Measurements from ENCODE around the gene CNGA1.
"Not testable (repeated sequence)": the region's sequence is repeated elsewhere in the genome, so short reads cannot be mapped to it uniquely, and the experiment has no call there.

CNGA1 gene

DNA sequence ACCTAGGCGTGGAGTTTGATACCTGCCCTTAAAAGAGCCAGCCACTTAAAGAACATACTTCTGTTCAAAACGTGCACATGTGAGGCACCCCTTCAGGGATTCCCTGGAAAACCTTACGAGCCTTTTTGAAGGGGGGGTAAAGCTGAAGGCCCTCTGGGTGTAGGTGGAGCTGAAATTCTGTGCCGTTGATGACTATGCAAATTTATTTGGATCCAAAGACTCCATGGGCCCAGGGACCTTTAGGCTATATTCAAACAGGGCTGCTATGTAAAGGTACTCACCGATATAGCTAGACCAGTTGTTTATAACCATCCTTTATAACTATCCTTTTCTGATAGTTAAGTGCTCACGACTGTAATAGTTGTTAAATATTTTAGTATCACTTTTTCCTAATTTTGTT, 61.8 kb downstream of the CNGA1 start:
- DNase-seq (ENCODE audit: low read depth): no peak

DNA sequence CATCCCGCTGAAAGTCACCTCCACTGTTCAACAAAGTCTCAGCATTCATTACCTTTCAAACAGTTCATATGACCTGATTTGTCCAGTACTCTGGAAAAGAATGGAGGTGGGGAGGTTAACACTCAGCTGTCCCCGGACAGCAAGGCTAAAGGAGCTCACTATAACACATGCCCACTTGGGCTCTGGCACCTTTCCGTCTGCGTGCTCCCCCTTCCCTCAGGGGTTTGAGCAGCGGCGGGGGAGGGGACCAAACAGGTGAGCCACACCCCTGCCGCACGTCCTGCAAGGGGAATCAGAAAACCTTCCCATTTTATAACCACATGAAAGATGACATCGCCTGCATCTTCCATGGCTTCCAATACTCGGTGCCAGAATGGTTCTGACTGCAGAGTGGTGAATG, 62.2 kb downstream of the CNGA1 start:
- no peak for DNase-seq (ENCODE audit: low read depth)

DNA sequence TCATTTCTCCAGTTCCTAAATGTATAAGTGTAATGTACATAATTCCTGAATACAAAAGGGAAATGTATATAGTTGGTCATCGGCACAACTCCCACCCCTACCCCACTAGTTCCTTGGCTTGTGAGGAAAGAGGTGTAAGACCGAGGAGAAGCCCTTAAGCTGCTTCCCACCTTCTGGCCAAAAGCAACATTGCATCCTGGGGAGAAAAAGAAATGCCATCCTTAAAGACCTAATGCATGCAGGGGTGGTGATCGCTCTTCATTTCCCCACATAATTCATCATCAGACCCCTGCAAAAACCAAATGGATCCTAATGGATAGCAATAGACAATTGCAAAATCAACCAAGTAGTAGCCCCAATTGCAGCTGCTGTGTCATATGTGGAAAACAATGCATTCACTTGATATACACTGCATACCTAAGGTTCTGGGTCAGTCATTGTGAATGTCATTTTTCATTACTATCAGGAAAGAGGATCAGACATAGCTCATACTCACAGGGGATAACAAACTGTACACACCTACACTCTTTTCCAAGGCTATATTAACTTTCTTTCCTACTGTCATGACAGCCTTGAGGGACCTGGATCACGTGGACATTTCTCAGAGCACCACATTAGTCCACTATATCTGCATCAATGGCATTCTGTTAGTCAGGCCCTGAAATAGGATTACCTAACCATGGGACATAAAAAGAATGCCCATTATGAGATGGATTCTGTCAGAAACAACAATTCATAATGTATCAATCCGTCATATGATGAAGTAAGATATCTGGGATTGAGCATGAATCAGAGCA, 70.4 kb downstream of the CNGA1 start:
- no peak for DNase-seq (ENCODE audit: low read depth)

DNA sequence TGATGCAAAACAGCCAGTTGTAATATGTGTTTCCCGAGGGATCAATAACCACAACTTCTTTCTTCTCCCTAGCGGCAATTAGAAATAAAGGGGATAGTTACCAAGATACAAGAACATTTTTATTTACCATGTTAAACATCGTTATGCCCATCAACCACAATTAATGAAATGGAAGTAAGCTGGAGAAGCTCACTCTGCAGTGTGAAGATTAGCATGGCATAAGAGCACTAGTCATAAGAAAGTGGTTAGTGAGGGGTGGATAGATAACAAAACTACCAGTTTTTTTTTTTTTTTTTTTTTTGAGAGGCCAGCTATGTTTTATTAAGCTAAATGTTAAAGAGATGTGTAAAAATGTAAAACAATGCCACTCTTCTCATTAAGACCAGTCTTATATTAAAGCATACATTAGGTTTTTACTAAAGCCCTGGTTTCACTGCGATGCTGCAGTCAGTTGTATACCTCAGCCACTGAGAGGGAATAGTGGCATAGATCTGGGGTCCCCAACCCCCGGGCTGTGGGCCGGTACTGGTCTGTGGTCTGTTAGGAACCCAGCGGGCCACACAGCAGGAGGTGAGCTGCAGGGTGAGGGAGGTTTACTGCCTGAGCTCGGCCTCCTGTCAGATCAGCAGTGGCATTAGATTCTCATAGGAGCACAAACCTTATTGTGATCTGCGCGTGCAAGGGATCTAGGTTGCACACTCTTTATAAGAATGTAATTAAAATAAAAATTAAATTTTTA, 74.2 kb downstream of the CNGA1 start:
- DNase-seq (ENCODE audit: low read depth): no peak

DNA sequence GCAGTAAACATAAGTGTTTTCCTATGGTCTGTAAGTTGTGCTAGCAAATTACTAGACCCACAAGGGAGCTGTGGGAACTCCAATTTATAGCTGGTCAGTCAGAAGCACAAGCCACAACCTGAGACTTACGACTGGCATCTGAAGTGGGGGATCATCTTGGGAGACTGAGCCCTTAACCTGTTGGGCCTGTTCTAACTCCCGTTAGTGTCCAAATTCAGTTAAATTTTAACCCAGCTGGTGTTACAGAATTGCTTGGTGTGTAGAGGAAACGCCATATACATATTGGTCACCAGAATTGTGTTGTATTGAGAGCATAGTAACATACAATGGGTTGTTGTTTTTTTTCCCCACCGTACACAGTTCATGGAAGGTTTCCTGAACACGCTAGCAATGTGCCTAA, 77.0 kb downstream of the CNGA1 start:
- DNase-seq (ENCODE audit: low read depth): no peak

DNA sequence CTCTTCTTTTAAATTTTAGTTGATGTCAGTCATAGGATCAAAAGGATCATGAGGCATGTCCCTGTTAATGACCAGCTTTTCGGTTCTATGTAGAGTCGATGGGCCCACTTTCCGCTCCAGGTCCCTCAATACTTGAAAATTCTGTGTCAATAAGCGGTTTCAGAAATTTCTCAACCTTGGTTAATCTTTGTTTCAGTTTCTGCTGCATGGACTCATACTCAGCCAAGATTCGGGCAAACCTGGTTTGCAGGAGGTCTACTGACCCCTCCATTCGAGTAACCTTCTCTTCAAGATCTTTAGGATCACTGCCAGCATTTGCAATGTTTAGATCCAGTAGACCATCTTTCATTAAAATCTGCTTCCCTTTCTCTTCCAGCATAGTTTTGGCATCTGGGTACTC, 80.1 kb downstream of the CNGA1 start:
- DNase-seq (ENCODE audit: low read depth): no peak

DNA sequence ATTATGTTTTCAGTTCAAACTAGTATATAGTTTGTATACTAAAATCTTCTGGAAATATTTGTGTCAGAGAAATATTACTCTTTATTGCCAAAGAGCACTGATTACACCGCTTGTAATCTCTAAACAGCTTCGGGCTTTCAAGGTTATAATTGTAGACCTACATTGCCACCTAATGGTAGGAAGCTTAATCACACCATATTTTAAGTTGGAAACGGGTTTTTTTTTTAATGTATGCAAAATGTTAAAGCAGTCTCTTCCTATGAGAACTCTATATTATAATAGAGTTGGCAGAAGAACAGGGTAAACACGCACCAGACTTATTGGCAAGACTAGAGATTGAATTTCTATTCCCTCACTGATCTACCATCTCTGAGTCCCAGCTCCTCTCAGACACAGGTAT, 82.6 kb downstream of the CNGA1 start:
- DNase-seq (ENCODE audit: low read depth): no peak

DNA sequence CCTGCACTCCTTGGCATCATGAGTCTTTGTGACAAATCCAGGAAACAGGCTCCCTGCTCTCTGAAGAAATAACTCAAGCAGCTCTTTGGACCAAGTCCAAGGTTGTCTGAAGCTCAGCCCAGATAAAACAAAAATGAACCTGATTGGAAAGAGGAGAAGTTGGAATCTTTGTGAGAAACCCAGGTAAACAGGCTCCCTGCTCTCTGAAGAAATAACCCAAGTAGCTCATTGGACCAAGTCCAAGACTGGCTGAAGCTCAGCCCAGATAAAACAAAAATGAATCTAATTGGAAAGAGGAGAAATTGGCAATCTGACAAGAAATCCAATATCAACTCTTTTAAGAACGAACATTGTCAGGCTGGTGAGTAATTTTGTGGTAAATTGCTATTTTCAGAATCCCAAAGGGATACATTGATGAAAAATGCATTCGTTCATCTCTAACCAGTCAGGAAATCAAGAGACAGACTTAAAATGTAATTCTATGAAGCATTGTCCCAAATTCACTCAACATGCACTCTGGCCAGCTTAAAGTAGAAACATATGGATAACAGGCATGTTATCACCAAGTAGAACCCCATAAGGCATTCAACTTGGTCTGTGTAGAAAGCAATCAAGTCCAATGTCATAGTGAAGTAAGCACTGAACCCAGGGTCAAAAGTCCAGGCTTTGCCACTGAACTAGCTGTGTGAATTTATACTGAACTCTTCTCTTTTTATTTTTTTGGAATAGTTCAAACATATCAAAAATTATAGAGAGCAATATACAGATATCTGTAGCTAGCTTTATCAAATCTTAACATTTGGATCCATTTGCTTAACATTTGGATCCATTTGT, 85.3 kb downstream of the CNGA1 start:
- no peak for DNase-seq (ENCODE audit: low read depth)

DNA sequence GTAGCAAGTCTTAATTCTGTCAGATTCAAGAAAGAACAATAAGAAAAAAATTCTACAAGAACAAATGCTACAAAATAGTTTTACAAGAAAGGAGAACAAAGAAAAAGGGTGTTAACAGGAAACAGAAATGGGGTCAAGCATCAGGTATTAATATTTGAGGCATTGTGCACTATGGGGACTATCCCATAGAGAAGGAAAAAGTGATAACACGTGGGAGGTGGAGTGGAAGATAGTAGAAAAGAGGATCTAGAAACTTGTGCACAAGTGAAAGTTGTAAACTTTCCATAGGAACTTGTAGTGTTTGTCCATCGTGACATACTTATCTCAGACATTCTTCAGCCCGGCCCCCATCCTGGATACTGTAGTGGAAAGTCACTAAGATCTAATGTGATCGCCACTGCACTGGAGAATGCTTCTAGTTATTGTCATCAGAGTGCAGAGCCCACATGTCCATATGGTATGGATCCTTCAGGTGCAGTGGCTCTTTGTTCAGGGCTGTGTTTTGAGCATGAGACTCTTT, 86.7 kb downstream of the CNGA1 start:
- DNase-seq (ENCODE audit: low read depth): no peak

DNA sequence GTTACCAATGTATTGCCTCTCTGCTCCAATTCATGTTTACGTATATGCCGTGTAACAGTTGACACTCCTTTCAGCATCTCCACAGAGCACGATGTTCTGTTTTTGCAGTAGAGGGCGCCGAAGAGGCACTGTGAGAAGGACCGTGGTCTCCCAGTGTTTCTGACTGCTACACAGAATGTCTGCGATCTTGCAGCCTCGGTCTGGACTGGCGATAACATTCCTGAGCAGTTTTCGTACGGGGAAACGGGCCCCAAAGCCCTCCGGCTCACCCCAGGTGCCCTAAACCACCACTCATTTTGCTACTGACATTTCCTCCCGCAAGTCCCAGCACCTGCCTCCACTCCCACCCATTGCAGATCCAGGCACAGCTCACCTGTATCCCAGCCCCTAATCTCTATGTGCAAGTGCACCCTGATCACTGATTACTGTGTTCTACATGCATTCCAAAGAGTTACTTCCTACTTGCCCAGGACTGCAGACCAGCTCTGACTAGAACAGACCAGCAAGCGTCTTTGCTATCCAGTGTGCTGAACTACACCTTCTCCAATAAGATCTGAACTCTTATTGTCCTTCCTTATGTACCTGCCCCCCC, 89.7 kb downstream of the CNGA1 start:
- peak; percentile 48 for DNase-seq (ENCODE audit: low read depth)

DNA sequence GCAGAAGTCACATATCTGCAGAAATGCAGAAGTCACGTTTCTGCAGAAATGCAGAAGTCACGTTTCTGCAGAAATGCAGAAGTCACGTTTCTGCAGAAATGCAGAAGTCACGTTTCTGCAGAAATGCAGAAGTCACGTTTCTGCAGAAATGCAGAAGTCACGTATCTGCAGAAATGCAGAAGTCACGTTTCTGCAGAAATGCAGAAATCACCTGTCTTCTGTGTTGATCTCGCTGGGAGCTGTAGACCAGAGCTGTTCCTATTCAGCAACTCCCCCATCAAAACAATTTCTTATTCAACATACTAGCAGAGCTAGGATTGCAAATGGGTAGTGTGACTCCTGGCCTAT, 93.2 kb downstream of the CNGA1 start:
- not testable (repeated sequence) for DNase-seq (ENCODE audit: low read depth)

DNA sequence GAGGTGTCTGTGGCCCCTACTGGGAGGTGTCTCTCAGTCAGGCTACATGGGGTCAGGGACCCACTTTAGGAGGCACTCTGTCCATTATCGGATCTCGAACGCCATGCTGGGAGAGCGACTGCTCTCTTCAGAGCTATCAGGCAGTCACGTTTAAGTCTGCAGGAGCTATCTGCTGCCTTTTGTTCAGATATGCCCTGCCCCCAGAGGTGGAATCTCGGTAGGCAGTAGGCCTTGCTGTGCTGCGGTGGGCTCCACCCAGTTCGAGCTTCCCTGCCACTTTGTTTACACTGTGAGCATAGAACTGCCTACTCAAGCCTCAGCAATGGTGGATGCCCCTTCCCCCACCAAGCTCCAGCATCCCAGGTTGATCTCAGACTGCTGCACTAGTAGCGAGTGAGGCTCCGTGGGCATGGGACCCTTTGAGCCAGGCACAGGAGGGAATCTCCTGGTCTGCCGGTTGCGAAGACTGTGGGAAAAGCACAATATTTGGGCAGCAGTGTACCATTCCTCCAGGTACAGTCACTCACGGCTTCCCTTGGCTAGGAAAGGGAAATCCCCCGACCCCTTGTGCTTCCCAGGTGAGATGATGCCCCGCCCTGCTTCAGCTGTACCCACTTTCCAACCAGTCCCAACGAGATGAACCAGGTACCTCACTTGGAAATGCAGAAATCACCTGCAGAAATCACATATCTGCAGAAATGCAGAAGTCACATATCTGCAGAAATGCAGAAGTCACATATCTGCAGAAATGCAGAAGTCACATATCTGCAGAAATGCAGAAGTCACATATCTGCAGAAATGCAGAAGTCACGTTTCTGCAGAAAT, 93.8 kb downstream of the CNGA1 start:
- not testable (repeated sequence) for DNase-seq (ENCODE audit: low read depth)

DNA sequence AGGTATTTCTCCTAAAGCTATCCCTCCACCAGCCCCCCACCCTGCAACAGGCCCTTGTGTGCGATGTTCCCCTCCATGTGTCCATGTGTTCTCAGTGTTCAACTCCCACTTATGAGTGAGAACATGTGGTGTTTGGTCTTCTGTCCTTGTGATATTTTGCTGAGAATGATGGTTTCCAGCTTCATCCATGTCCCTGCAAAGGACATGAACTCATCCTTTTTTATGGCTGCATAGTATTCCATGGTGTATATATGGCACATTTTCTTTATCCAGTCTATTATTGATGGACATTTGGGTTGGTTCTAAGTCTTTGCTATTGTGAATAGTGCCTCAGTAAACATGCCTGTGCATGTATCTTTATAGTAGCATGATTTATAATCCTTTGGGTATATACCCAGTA, 99.3 kb downstream of the CNGA1 start:
- DNase-seq (ENCODE audit: low read depth): not testable (repeated sequence)

DNA sequence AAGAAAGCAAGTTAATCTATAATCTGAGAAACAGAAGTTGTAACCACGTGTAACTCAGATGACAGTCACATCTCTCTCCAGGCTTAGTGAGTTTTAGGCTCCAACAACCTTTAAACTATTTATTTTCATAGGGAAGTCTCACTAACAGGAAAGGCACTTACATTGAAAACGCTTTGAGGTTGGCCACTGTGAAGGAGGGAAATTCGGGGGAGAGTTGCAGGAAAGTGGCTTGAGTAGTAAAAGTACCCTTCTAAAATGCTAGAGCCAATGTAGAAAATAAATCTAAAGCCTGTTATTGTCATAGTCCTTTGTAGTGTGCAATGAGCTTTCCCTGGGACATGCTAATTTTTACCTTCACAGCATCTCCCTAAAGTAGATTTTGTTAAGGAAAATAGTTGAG, 101.1 kb downstream of the CNGA1 start:
- no peak for DNase-seq (ENCODE audit: low read depth)

DNA sequence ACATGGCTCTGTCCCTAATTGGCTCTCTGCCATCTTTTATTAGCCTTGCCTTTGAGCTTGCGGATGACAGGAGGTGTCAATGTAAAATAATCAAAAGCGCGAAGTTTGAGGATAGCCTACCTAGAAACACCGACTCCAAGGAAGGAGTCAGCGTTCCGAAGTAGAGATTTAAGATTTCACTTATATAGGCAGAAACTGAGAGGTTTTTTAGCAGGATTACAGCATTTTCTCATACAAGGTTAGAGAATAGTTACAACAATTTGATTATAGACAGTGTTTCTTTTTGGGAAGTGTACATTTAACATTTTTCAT, 101.6 kb downstream of the CNGA1 start:
- DNase-seq (ENCODE audit: low read depth): no peak

DNA sequence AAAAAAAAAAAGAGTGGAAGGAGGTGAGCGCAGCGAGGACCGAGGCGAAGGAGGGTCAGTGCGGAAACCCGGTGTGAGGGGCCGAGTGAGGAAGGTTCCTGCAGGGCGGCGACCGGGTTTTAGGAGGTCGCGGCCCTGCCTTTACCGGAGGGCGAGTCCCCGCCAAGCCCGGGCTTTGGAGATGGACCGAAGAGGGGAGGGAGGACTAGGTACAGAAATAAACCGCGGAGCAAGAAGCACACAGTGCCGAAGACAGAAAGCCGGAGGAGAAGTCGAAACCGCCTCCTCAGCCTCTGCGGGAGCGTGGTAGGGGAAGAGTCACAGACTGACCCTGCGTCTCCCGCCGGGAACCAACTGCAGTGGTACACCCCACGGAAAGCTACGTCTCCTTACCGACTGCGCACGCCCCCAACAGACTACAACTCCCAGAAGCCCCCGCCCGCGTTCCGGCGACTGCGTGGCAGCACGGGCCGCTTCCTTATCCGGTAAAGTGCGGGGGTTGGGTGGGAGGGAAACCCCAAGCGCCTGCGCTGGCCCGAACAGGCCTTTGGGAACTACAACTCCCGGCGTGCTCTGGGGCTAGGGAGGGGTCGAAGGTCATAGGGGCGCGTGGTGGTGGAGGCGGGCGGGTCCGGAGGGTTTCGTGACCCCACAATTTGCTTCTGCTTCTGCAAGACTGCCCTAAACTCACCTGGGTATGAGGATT, 102.1 kb downstream of the CNGA1 start, which contains the start of gene NFXL1:
Gene NFXL1, minus strand, starts transcription at position 364 of the 706 bp plus-strand sequence. CDS start 380 bp downstream, outside the sequence.
- peak; percentile 95 for DNase-seq (ENCODE audit: low read depth)

DNA sequence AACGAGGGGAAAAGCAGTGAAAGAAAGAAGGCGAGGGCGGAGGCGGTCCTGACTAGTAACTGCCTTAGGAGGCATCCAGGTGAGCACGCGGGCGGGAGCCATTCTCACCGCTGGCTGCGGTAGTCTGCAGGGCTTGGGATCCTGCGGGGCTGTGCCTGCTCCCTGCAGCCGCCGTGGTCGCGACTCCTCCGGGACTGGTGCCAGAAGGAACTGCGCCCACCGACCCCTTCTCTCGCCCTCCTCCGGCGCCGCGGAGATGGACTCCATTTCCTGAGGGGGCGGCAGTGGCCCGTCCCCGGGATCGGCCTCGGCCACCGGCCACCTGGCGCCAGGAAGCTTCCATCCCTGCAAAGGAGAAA, 102.6 kb downstream of the CNGA1 start:
- DNase-seq (ENCODE audit: low read depth): peak; percentile 21

DNA sequence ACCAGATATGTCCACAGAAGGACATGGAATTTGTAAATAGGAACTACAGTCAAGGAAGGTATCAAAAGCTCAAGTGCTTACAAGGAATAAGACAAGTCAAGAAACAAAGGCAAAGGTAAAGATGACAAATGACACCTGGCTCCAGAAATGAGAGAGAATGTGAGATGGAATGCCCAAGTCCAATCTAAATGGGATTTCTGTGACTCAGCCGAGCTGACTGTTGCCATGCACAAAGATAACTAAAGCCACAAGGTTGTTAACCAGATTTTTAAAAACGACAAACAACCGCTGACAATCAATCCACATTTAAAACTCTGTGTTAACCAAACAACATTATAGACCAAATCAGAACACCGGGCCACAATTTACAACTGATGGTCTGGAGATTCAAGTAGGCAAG, 103.2 kb downstream of the CNGA1 start:
- no peak for DNase-seq (ENCODE audit: low read depth)

DNA sequence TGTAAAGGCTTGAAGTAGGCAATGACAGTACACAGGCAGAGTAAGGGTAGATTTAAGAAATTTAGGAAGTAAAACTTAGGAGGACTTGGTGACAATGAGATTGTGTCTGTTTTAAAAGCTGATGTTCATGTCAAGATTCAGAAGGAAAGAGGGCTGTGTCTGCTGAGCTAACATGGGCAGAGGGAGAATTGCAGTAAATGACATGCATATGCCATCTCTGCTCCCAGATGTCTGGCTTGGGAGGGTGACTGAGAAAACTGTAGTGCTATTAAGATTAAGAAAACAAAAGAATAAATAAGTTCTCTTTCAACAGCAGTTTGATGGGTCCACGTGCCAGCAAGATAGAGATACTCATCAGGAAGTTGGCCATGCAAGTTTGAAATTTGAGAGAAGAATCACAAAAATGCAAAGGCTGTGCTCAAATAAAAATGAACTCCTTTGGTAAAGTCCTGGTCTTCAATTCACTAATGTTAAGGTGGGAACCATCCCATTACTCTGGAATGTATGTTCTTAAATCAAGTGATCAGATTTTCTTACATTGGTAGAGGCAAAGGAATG, 109.3 kb downstream of the CNGA1 start:
- no peak for DNase-seq (ENCODE audit: low read depth)

DNA sequence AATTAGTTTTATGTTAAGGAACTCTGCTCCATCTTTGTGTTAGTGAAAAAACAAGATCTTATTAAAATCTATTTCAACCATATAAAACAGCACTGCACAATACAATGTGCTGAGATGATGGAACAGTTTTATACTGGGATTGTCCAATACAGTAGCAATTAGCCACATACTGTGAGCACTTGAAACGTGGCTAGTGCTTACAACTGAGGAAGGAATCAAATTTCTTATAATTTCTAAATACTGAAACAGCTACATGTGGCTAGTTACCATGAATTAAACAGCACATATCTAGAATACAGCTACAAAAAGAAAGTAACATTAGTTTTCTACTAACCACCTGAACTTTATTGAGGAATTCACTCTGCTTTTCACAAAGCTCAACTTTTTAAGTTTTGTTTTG, 116.8 kb downstream of the CNGA1 start:
- DNase-seq (ENCODE audit: low read depth): no peak
